Measurements from ENCODE around the gene UGT1A4. TPM values are rescaled to one million over a fixed set of nuclear protein-coding genes. Genes with fewer than 3 reads are reported as not detected.

The UGT1A4 gene
- total and polyA plus RNA-seq, 2 donors (not counting 3 experiments of a cell fraction or from before 2014, with no cell fraction given) = not detected

GRCh38 chr2:233821196-233821595 is 102.7 kb downstream of the UGT1A4 start:
- Histone ChIP-seq H3K36me3 (ENCODE audit: control insufficient read depth in 2 of 2, extremely low read depth in 1 of 2, insufficient read depth in 2 of 2, low read length in 2 of 2) (no peaks in the 10 kb centered on the region), H3K4me2 (ENCODE audit: insufficient read depth, low read length) (no peak overlapping the region), H3K4me3 (replicated peaks in 1 of 3; ENCODE audit: insufficient read depth in 1 of 3, low read depth in 1 of 3, low read length in 3 of 3) (no peak overlapping the region), H3K27ac (ENCODE audit: insufficient read depth, low read depth, low read length) (no peak overlapping the region), H3K9me1 (replicated peaks; ENCODE audit: control insufficient read depth, extremely low read depth, insufficient read depth, low read length) (no peaks in the 10 kb centered on the region), H3K27me3 (ENCODE audit: control insufficient read depth in 2 of 2, insufficient read depth in 2 of 2, low read length in 2 of 2) (no peaks in the 10 kb centered on the region), H3K9me3 (replicated peaks; ENCODE audit: control insufficient read depth, insufficient read depth, low read length) (no peaks in the 10 kb centered on the region), H3K79me2 (ENCODE audit: control insufficient read depth, insufficient read depth, low read length) (no peaks in the 10 kb centered on the region), H3K4me1 (ENCODE audit: control insufficient read depth, extremely low read depth, insufficient read depth, low read length) (no peaks in the 10 kb centered on the region), H4K20me1 (replicated peaks; ENCODE audit: control insufficient read depth, extremely low read depth, insufficient read depth, low read length) (no peaks in the 10 kb centered on the region), H3K9ac (replicated peaks; ENCODE audit: extremely low read depth, insufficient read depth, low read length) (no peak overlapping the region), H2AFZ (ENCODE audit: low read depth, low read length) (no peak overlapping the region)
- no TSS peak for BruUV-seq (replicated peaks)
- intact Hi-C loops (cut with micrococcal nuclease) (no loop called here), dilution Hi-C loops (cut with MboI; ENCODE audit: extremely low pct_ligation_motif_present, low sequenced_read_pairs) (no loop called here)
- DNase-seq (ENCODE audit: low read depth, low spot score) (no peak), FAIRE-seq (no peak)
- no peak for TF ChIP-seq MYC (IDR thresholded peaks at IDR 0.05; ENCODE audit: low read depth, low read length)
- ChIA-PET CTCF (no interaction called here), POLR2A (no interaction called here)

- no peaks in the 10 kb centered on the region for H3K27me3 ChIP-seq (ENCODE audit: control insufficient read depth in 2 of 2, insufficient read depth in 2 of 2, low read length in 2 of 2)
- no peak overlapping the region for H2AFZ ChIP-seq (ENCODE audit: low read depth, low read length)
- H3K27ac ChIP-seq (ENCODE audit: insufficient read depth, low read depth, low read length) = no peak overlapping the region
- no peaks in the 10 kb centered on the region for H4K20me1 ChIP-seq (replicated peaks; ENCODE audit: control insufficient read depth, extremely low read depth, insufficient read depth, low read length)
- no peak overlapping the region for H3K9ac ChIP-seq (replicated peaks; ENCODE audit: extremely low read depth, insufficient read depth, low read length)
- H3K9me3 ChIP-seq (replicated peaks; ENCODE audit: control insufficient read depth, insufficient read depth, low read length) = no peaks in the 10 kb centered on the region
- intact Hi-C loops (cut with micrococcal nuclease) (no loop called here), dilution Hi-C loops (cut with MboI; ENCODE audit: extremely low pct_ligation_motif_present, low sequenced_read_pairs) (no loop called here)
- no peaks in the 10 kb centered on the region for H3K9me1 ChIP-seq (replicated peaks; ENCODE audit: control insufficient read depth, extremely low read depth, insufficient read depth, low read length)
- TF ChIP-seq CTCF (IDR thresholded peaks at IDR 0.05; ENCODE audit: extremely low read depth in 1 of 2, insufficient read depth in 1 of 2, low read depth in 1 of 2, low read length in 2 of 2) (no peak), EZH2 (IDR thresholded peaks at IDR 0.05; ENCODE audit: borderline replicate concordance, low read depth, low read length, severe bottlenecking) (no peak), MYC (IDR thresholded peaks at IDR 0.05; ENCODE audit: low read depth, low read length) (no peak), FOS (IDR thresholded peaks at IDR 0.05; ENCODE audit: borderline replicate concordance, insufficient read depth, low read length) (no peak), POLR2AphosphoS5 (IDR thresholded peaks at IDR 0.05; ENCODE audit: insufficient read depth, low read depth, low read length) (no peak), MAX (IDR thresholded peaks at IDR 0.05; ENCODE audit: insufficient read depth, insufficient read length) (no peak), POLR2A (IDR thresholded peaks at IDR 0.05; ENCODE audit: low read depth, low read length) (no peak), JUN (IDR thresholded peaks at IDR 0.05; ENCODE audit: borderline replicate concordance, insufficient read depth, insufficient read length, low read depth) (no peak), GATA2 (IDR thresholded peaks at IDR 0.05; ENCODE audit: insufficient read depth, insufficient read length, low read depth, low read length) (no peak)
- no peaks in the 10 kb centered on the region for H3K79me2 ChIP-seq (ENCODE audit: control insufficient read depth, insufficient read depth, low read length)
- no peak overlapping the region for H3K4me2 ChIP-seq (ENCODE audit: insufficient read depth, low read length)
- BruUV-seq (replicated peaks) = no TSS peak
- FAIRE-seq (no peak), DNase-seq (ENCODE audit: low read depth, low spot score) (no peak)
- ChIA-PET CTCF (no interaction called here), POLR2A (no interaction called here)
- H3K4me1 ChIP-seq (ENCODE audit: control insufficient read depth, extremely low read depth, insufficient read depth, low read length) = no peaks in the 10 kb centered on the region
- H3K36me3 ChIP-seq (ENCODE audit: control insufficient read depth in 2 of 2, extremely low read depth in 1 of 2, insufficient read depth in 2 of 2, low read length in 2 of 2) = no peaks in the 10 kb centered on the region
- H3K4me3 ChIP-seq (replicated peaks in 1 of 3; ENCODE audit: insufficient read depth in 1 of 3, low read depth in 1 of 3, low read length in 3 of 3) = no peak overlapping the region
These were observed 103.2 kb downstream of the UGT1A4 start for GRCh38 chr2:233821709-233822100.

Measured in endothelial cell of umbilical vein (primary cell).